Naive thymus-derived CD4-positive, alpha-beta T cell (primary cell): ENCODE measurements around the gene NPAS3. TPM values are rescaled to one million over a fixed set of nuclear protein-coding genes. Genes with fewer than 3 reads are reported as not detected.

Experiments
- ATAC-seq: fragments of 150-1000 bp; cut with Tn5 transposase; 2 replicates; pipeline ENCODE4 v1.10.0; 2021; ENCODE audit warnings: mild to moderate bottlenecking, moderate library complexity
- CTCF ChIA-PET: fragments of 350-600 bp; sonication (Branson Sonifier 250); formaldehyde crosslinking; loops from one replicate; lab custom pipeline; 2021; ENCODE audit warnings: antibody characterized with exemption; lab: Charles Lee
- POLR2A ChIA-PET: fragments of 350-600 bp; sonication (Branson Sonifier 250); formaldehyde crosslinking; loops from one replicate; lab custom pipeline; 2021; ENCODE audit warnings: antibody characterized with exemption, inconsistent platforms; lab: Charles Lee
- DNase-seq, 9 donors: peaks; one replicate each; pipeline versions ENCODE4 v3.0.0 to v3.0.0-alpha.2; 2020 to 2022; ENCODE audit warnings: mixed read lengths in 1 of 9
- H3K27ac ChIP-seq: one replicate; pipeline ENCODE4 v1.7.0; 2013; ENCODE audit warnings: mild to moderate bottlenecking, low read depth, low read length, moderate library complexity
- H3K27me3 ChIP-seq, 2 donors: one replicate each; pipeline ENCODE4 v1.7.0; 2013; ENCODE audit warnings: low read length in 2 of 2, mild to moderate bottlenecking in 2 of 2, moderate library complexity in 2 of 2; ENCODE audit not compliant: control insufficient read depth in 2 of 2, insufficient read depth in 2 of 2
- H3K36me3 ChIP-seq, 3 experiments: 1 replicate in 2 of 3; 2 replicates in 1 of 3; pipeline ENCODE4 v1.7.0; 2013; ENCODE audit warnings: low read length in 3 of 3, mild to moderate bottlenecking in 3 of 3, moderate library complexity in 1 of 3; ENCODE audit not compliant: insufficient read depth in 3 of 3, control insufficient read depth in 2 of 3
- H3K4me1 ChIP-seq, 2 donors: one replicate each; pipeline ENCODE4 v1.7.0; 2013; ENCODE audit warnings: low read length in 2 of 2, mild to moderate bottlenecking in 2 of 2, moderate library complexity in 1 of 2; ENCODE audit not compliant: control insufficient read depth in 2 of 2, insufficient read depth in 2 of 2
- H3K4me3 ChIP-seq: 2 replicates; pipeline ENCODE4 v1.7.0; 2013; ENCODE audit warnings: mild to moderate bottlenecking, low read length
- H3K9me3 ChIP-seq, 3 experiments: 1 replicate in 2 of 3; 2 replicates in 1 of 3; pipeline ENCODE4 v1.7.0; 2013; ENCODE audit warnings: low read length in 3 of 3; ENCODE audit not compliant: control insufficient read depth in 2 of 3
- H3K27ac Mint-ChIP-seq, 9 donors: one replicate each; pipeline ENCODE4 v1.8.0; 2020 to 2022; ENCODE audit warnings: mixed read lengths in 9 of 9, mild to moderate bottlenecking in 8 of 9, moderate library complexity in 5 of 9, inconsistent platforms in 2 of 9
- H3K27me3 Mint-ChIP-seq, 5 donors: one replicate each; pipeline ENCODE4 v1.8.0; 2021 to 2022; ENCODE audit warnings: mixed read lengths in 5 of 5, mild to moderate bottlenecking in 1 of 5
- H3K36me3 Mint-ChIP-seq, 5 donors: one replicate each; pipeline ENCODE4 v1.8.0; 2020 to 2022; ENCODE audit warnings: mixed read lengths in 5 of 5, mild to moderate bottlenecking in 3 of 5, inconsistent platforms in 1 of 5
- H3K4me1 Mint-ChIP-seq, 7 donors: one replicate each; pipeline ENCODE4 v1.8.0; 2020 to 2022; ENCODE audit warnings: mixed read lengths in 7 of 7, mild to moderate bottlenecking in 3 of 7, inconsistent platforms in 1 of 7
- H3K4me3 Mint-ChIP-seq, 10 donors: one replicate each; pipeline ENCODE4 v1.8.0; 2020 to 2022; ENCODE audit warnings: mild to moderate bottlenecking in 10 of 10, mixed read lengths in 10 of 10, moderate library complexity in 6 of 10, inconsistent platforms in 2 of 10
- H3K9me3 Mint-ChIP-seq, 11 donors: one replicate each; pipeline ENCODE4 v1.8.0; 2020 to 2022; ENCODE audit warnings: mixed read lengths in 11 of 11, mild to moderate bottlenecking in 4 of 11, inconsistent platforms in 1 of 11, moderate library complexity in 1 of 11
- intact Hi-C, 2 donors: fragments of 100-400 bp; cut with micrococcal nuclease; formaldehyde crosslinking; loops; one replicate each; pipeline ENCODE4 v1.15.1; 2023
- polyA plus RNA-seq, 2 donors: library from polyadenylated mRNA; unstranded; fragments of 300-500 nt; fragmentation: Illumina TruSeq; gene quantifications; one replicate each; pipeline ENCODE4 v1.2.3, GENCODE V29; 2021
- total RNA-seq, 6 experiments: library from RNA in 5 of 6; stranded (reverse) in 5 of 6; gene quantifications; 1 replicate in 5 of 6; 2 replicates in 1 of 6; pipeline ENCODE4 v1.2.3 and lab custom pipeline; 2021 to 2026

The NPAS3 gene
- total and polyA plus RNA-seq, 7 experiments from 2014 or later = not detected

- Mint-ChIP-seq H3K9me3 (peaks cover 0 to 2% (median 0%) of the 10 kb centered on the region in 11 donors), H3K27ac (no peak overlapping the region), H3K36me3 (no peaks in the 10 kb centered on the region), H3K27me3 (no peaks in the 10 kb centered on the region), H3K4me3 (peak overlapping the region in 1 of 10 donors; percentile 16), H3K4me1 (peaks cover 0 to 6% (median 3%) of the 10 kb centered on the region in 7 donors)
- no peaks in the 10 kb centered on the region for H3K4me1 ChIP-seq
- H3K9me3 ChIP-seq = no peaks in the 10 kb centered on the region
- no peak for ATAC-seq
- H3K36me3 ChIP-seq = no peaks in the 10 kb centered on the region
- no peaks in the 10 kb centered on the region for H3K27me3 ChIP-seq
- intact Hi-C loops = no loop called here
- H3K27ac ChIP-seq = no peak overlapping the region
- no peak for DNase-seq
- POLR2A ChIA-PET = no interaction called here
- H3K4me3 ChIP-seq = no peak overlapping the region
- CTCF ChIA-PET = no interaction called here
Measured at GRCh38 chr14:33733310-33733709, 794.6 kb downstream of the NPAS3 start.

- no peaks in the 10 kb centered on the region for H3K9me3 ChIP-seq
- Mint-ChIP-seq H3K9me3 (peaks cover 0 to 2% (median 0%) of the 10 kb centered on the region in 11 donors), H3K36me3 (no peaks in the 10 kb centered on the region), H3K27me3 (no peaks in the 10 kb centered on the region), H3K4me1 (peaks cover 0 to 6% (median 3%) of the 10 kb centered on the region in 7 donors), H3K4me3 (peak overlapping the region in 1 of 10 donors; percentile 16), H3K27ac (no peak overlapping the region)
- intact Hi-C loops = no loop called here
- H3K27ac ChIP-seq = no peak overlapping the region
- no peak for ATAC-seq
- H3K36me3 ChIP-seq = no peaks in the 10 kb centered on the region
- no peaks in the 10 kb centered on the region for H3K27me3 ChIP-seq
- no peak for DNase-seq
- ChIA-PET CTCF (no interaction called here), POLR2A (no interaction called here)
- H3K4me1 ChIP-seq = no peaks in the 10 kb centered on the region
- H3K4me3 ChIP-seq = no peak overlapping the region
Measured at GRCh38 chr14:33733721-33734120, 795.0 kb downstream of the NPAS3 start.

GRCh38 chr14:33734387-33734786 is 795.7 kb downstream of the NPAS3 start:
- no peaks in the 10 kb centered on the region for H3K9me3 ChIP-seq
- ATAC-seq (no peak), DNase-seq (no peak)
- H3K4me3 Mint-ChIP-seq = peak overlapping the region in 1 of 10 donors; percentile 42
- no peak overlapping the region for H3K27ac Mint-ChIP-seq
- no peaks in the 10 kb centered on the region for H3K27me3 Mint-ChIP-seq
- H3K4me1 Mint-ChIP-seq = peaks cover 0 to 6% (median 3%) of the 10 kb centered on the region in 7 donors
- peaks cover 0 to 2% (median 0%) of the 10 kb centered on the region in 11 donors for H3K9me3 Mint-ChIP-seq
- H3K36me3 Mint-ChIP-seq = no peaks in the 10 kb centered on the region
- intact Hi-C loops = no loop called here
- POLR2A ChIA-PET = no interaction called here
- no peaks in the 10 kb centered on the region for H3K36me3 ChIP-seq
- no peaks in the 10 kb centered on the region for H3K4me1 ChIP-seq
- no peak overlapping the region for H3K27ac ChIP-seq
- H3K4me3 ChIP-seq = no peak overlapping the region
- CTCF ChIA-PET = no interaction called here
- H3K27me3 ChIP-seq = no peaks in the 10 kb centered on the region

GRCh38 chr14:33736299-33736825 is 797.7 kb downstream of the NPAS3 start:
- CTCF ChIA-PET = no interaction called here
- H3K36me3 ChIP-seq = no peaks in the 10 kb centered on the region
- H3K36me3 Mint-ChIP-seq = no peaks in the 10 kb centered on the region

GRCh38 chr14:33736979-33737378 is 798.3 kb downstream of the NPAS3 start:
- DNase-seq = no peak
- Histone ChIP-seq H3K27me3 (no peaks in the 10 kb centered on the region), H3K9me3 (no peaks in the 10 kb centered on the region), H3K4me3 (no peak overlapping the region), H3K27ac (no peak overlapping the region), H3K36me3 (no peaks in the 10 kb centered on the region), H3K4me1 (no peaks in the 10 kb centered on the region)
- no peak overlapping the region for H3K4me3 Mint-ChIP-seq
- peaks cover 0 to 2% (median 0%) of the 10 kb centered on the region in 11 donors for H3K9me3 Mint-ChIP-seq
- H3K27me3 Mint-ChIP-seq = no peaks in the 10 kb centered on the region
- no peak for ATAC-seq
- ChIA-PET POLR2A (no interaction called here), CTCF (no interaction called here)
- H3K27ac Mint-ChIP-seq = no peak overlapping the region
- H3K4me1 Mint-ChIP-seq = peaks cover 0 to 6% (median 3%) of the 10 kb centered on the region in 7 donors
- intact Hi-C loops = no loop called here
- no peaks in the 10 kb centered on the region for H3K36me3 Mint-ChIP-seq

More at GRCh38 chr14:33736299-33736825, 797.7 kb downstream of the NPAS3 start:
- DNase-seq (no peak), ATAC-seq (no peak)
- peaks cover 0 to 2% (median 0%) of the 10 kb centered on the region in 11 donors for H3K9me3 Mint-ChIP-seq
- Histone ChIP-seq H3K9me3 (no peaks in the 10 kb centered on the region), H3K4me3 (no peak overlapping the region), H3K27ac (no peak overlapping the region), H3K27me3 (no peaks in the 10 kb centered on the region), H3K4me1 (no peaks in the 10 kb centered on the region)
- H3K27me3 Mint-ChIP-seq = no peaks in the 10 kb centered on the region
- H3K4me1 Mint-ChIP-seq = peaks cover 0 to 6% (median 3%) of the 10 kb centered on the region in 7 donors
- intact Hi-C loops = no loop called here
- H3K27ac Mint-ChIP-seq = no peak overlapping the region
- POLR2A ChIA-PET = no interaction called here
- no peak overlapping the region for H3K4me3 Mint-ChIP-seq

- Mint-ChIP-seq H3K4me3 (no peak overlapping the region), H3K36me3 (no peaks in the 10 kb centered on the region), H3K27me3 (no peaks in the 10 kb centered on the region), H3K4me1 (peaks cover 0 to 6% (median 3%) of the 10 kb centered on the region in 7 donors), H3K9me3 (peaks cover 0 to 2% (median 0%) of the 10 kb centered on the region in 11 donors), H3K27ac (no peak overlapping the region)
- Histone ChIP-seq H3K4me3 (no peak overlapping the region), H3K36me3 (no peaks in the 10 kb centered on the region), H3K9me3 (no peaks in the 10 kb centered on the region), H3K27me3 (no peaks in the 10 kb centered on the region), H3K4me1 (no peaks in the 10 kb centered on the region), H3K27ac (no peak overlapping the region)
- ChIA-PET POLR2A (no interaction called here), CTCF (interaction anchor here (0.6 kb wide), 1 partner anchor 101 kb away, joined by 4 read pairs; no protein-coding TSS in a partner anchor)
- DNase-seq = no peak
- intact Hi-C loops = no loop called here
- no peak for ATAC-seq
Measured at GRCh38 chr14:33737446-33737845, 798.8 kb downstream of the NPAS3 start.

- ChIA-PET CTCF (interaction anchor here (0.6 kb wide), 1 partner anchor 100 kb away, joined by 4 read pairs; no protein-coding TSS in a partner anchor), POLR2A (no interaction called here)
- Histone ChIP-seq H3K4me1 (no peaks in the 10 kb centered on the region), H3K27me3 (no peaks in the 10 kb centered on the region), H3K4me3 (no peak overlapping the region), H3K9me3 (no peaks in the 10 kb centered on the region), H3K27ac (no peak overlapping the region), H3K36me3 (no peaks in the 10 kb centered on the region)
- H3K4me1 Mint-ChIP-seq = peaks cover 0 to 6% (median 3%) of the 10 kb centered on the region in 7 donors
- no peaks in the 10 kb centered on the region for H3K27me3 Mint-ChIP-seq
- no peak overlapping the region for H3K27ac Mint-ChIP-seq
- no peak for DNase-seq
- no peak for ATAC-seq
- H3K4me3 Mint-ChIP-seq = no peak overlapping the region
- H3K9me3 Mint-ChIP-seq = peaks cover 0 to 5% (median 0%) of the 10 kb centered on the region in 11 donors
- H3K36me3 Mint-ChIP-seq = no peaks in the 10 kb centered on the region
- intact Hi-C loops = no loop called here
Measured at GRCh38 chr14:33738029-33738428, 799.4 kb downstream of the NPAS3 start.
